GM12864 (cell line): Measurements from ENCODE around the gene SFXN2.
A peak's percentile ranks its signal among the peaks of the same experiment; 100 is the strongest.
"Not testable (repeated sequence)": the region's sequence is repeated elsewhere in the genome, so short reads cannot be mapped to it uniquely, and the experiment has no call there.

ENCODE experiments used
- DNase-seq: peaks from one replicate; pipeline ENCODE4 v3.0.0-alpha.2; 2011; ENCODE audit warnings: low read depth
- H3K4me3 ChIP-seq: 2 replicates; pipeline ENCODE4 v1.5.1; 2011; ENCODE audit warnings: mild to moderate bottlenecking, low read depth, low read length, control low read depth
- CTCF ChIP-seq: IDR thresholded peaks from 2 replicates; pipeline ENCODE4 v1.5.1; 2011; ENCODE audit warnings: low read depth, mild to moderate bottlenecking, moderate library complexity, low read length, control low read depth, inconsistent platforms; ENCODE audit errors: missing control alignments

Gene SFXN2

DNA sequence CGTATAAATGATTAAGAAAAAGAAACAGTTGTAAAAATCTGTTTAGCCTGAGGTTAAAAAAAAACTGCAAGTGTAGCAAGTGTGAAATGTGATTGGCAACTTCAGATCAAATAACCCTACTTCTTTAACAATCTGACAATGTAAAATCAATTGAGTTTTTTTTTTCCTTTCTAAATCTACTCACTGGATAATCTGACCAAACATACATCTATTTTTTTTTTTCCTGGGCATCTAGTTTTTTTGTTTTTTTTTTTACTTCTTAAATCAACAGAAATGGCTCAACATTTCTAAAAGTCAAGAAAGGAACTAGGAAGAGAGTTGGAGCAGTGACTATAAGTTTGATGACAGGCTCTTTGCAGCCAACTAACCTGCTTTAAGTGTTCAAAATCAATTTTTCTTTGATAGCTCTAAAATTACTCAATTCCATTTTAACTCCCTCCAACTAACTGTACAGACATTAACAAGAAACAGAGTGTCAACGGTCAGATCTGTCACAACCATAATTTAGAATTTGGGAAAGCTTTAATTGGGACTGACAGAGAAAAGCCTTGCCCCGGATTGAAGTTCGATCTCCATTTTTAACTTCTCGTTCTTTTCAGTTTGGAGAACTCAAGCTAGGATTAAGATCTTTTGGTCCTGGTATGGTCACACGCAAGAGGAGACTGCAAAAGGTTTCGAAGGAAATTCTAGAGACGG is 1.4 kb upstream of the SFXN2 start:
- no peak for DNase-seq
- H3K4me3 ChIP-seq: peak overlapping the region; percentile 98
- TF ChIP-seq CTCF: no peak

DNA sequence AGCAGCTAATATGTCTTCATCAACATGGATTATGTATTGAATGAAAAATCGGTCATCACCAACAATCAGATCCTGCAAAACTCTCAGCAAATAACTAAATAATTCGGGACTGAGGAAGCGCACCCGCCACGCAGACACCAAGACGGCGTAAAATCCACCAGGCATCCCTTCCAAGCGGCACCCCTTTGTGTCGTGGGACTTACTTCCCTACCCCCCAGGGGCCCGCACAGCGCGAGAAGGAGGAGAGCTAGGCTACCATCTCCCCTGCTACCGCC is 960 bp upstream of the SFXN2 start:
- DNase-seq: peak; percentile 52
- no peak for TF ChIP-seq CTCF
- H3K4me3 ChIP-seq: peak overlapping the region; percentile 98

DNA sequence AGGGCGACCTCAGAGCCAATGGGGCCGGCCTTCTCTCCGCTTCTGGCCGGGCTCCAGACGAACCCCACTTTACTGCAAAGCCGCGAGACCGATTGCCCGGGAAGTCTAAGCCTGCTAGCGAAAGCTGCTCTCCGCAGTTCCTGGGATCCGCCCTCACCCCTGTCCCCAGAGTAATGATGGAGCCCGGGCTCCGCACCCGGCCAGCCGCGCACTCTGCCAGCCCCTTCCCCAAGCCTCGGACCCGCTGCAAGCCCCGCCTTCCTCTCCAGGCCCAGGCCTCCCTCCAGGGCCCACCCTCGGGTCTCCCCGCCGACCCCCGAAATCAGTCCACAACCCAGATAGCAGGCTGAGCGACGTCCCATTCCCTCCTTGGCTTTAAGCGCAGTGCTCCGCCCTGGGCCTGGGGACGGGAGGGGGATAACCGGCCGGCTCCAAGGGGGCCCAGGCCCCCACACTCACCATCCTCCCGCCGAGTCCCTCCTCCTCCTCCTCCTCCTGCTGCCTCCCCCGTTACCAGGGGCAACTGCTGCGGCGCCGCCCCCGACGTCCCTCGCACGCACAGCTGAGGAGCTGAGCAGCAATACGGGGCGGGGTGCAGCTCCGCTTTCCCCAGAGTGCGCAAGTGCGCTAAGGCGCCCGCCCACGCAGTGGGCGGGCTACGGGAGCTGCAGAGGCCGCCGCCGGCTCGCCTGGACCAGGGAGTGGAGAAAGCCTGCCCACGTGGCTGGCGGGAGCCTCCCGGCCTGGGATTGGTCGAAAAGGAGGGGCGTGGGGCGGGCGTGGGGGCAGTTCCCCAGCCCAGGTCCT is 419 bp upstream of the SFXN2 start, which contains the start of gene ARL3:
Gene ARL3, minus strand, starts transcription at position 584 of the 807 bp plus-strand sequence. Its CDS starts 122 bp downstream, at position 462.
- peak; percentile 95 for DNase-seq
- TF ChIP-seq CTCF: peak; percentile 72
- H3K4me3 ChIP-seq: peak within 1 kb of the TSS; percentile 98

- DNase-seq: no peak
- TF ChIP-seq CTCF: no peak
- H3K4me3 ChIP-seq: peak overlapping the region; percentile 98; the same call in 1 of the 2 replicates
Observed at GRCh38 chr10:102715880-102716279, 1.4 kb downstream of the SFXN2 start.

- H3K4me3 ChIP-seq, DNase-seq: not testable (repeated sequence)
Observed at GRCh38 chr10:102716900-102717565, 2.6 kb downstream of the SFXN2 start.

DNA sequence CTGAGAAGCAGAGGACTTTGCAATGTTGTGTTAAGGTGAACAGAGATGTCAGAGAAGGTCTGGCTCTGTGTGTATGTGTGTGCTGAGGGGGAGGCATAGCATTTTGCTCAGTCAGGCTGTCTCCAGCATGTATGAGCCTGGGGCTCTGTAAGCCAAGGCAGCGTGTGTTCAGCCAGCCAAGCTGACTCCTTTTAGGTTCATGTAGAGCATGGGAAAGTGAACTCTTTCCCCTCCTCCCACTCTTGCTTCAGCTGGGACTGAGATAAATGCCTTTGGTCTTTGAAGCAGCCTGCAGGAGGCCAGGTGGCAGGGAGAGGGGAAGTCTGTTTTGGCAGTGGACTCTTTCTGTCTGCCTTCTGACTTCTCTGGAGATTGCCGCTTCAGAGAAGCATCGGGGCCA is 3.8 kb downstream of the SFXN2 start:
- no peak for TF ChIP-seq CTCF
- DNase-seq: no peak
- no peak overlapping the region for H3K4me3 ChIP-seq

DNA sequence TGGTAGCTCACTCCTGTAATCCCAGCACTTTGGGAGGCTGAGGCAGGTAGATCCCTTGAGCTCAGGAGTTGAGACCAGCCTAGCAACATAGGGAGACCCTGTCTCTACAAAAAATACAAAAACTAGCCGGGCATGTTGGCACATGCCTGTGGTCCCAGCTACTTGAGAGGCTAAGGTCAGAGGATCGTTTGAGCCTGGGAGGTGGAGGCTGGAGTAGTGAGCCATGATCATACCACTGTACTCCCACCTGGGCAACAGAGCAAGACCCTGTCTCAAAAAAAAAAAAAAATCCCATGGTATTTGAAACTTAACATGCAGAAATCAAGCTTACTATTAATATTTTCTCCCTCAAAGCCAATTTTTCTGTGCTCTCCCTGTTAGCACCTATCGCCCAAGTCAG is 5.9 kb downstream of the SFXN2 start:
- no peak for TF ChIP-seq CTCF
- DNase-seq: no peak
- H3K4me3 ChIP-seq: no peak overlapping the region
